Activated CD8-positive, alpha-beta memory T cell treated with anti-CD3 and anti-CD28 coated beads for 24 hours (primary cell): ENCODE data around the gene TET1.
"Not testable (repeated sequence)": the region's sequence is repeated elsewhere in the genome, so short reads cannot be mapped to it uniquely, and the experiment has no call there.

Experiments used
- DNase-seq: peaks from one replicate; pipeline ENCODE4 v3.0.0-alpha.2; 2020

Gene TET1

DNA sequence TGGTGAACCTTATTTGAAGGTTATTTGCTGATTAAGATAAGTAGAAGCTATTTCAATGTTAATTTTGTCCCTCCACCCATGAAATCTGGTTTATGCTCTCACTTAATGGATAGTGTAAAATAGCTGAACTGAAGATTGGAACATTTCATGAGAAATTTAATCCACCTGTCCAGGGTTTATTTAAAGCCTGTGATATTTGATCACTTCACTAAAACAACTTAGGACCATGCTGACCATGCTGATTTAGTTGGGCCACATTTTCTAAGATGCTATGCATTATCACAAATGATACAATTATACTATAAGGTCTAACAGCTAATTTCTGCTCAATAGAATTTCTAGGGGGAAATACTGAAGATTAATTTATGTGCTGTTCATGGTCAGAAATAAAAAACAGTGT lies 53.8 kb downstream of the TET1 start:
- DNase-seq = not testable (repeated sequence)

DNA sequence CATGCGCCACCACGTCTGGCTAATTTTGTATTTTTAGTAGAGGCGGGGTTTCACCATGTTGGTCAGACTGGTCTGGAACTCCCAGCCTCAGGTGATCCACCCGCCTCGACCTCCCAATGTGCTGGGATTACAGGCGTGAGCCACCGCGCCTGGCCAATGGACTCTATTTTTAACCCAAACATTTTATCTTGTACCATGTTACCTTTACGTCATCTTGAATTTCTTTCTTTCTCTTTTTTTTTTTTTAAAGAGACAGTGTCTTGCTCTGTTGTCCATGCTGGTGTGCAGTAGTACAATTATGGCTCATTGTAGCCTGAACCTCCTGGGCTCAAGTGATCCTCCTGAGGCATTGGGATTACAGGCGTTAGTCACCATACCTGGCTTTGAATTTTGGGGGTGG lies 57.6 kb downstream of the TET1 start:
- DNase-seq = not testable (repeated sequence)

DNA sequence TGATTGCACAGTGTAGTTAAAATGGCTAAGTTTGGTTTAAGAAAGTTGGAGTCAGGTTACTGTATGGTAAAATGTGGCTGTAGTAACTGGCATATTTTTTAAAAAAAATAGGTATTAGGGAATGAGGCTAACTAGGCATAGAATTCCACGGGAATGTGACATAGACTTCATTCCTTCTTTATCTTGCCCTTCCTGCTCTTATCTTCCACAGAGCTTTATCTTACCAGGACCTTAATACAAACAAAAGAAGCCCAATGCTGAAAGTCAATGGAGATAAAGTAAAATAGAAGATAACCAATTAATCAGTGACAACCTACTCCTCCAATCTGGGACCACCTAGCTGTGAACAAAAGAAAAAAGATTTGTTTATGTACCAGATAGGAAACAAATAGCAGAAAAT lies 58.1 kb downstream of the TET1 start:
- DNase-seq = no peak

DNA sequence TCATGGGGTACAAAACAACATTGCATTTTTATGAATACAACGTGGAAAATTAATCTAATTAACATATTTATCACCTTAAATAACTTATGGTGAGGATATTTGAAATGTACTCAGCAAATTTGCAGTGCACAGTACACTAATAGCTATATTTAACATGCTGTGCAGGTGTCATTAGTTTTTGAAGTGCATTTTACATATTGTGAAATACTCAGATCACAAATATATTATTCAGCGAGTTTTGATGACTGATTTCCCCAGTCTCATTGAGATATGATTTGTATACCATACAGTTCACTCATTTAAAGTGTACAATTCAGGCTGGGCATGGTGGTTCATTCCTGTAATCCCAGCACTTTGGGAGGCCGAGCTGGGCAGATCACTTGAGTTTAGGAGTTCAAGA lies 59.5 kb downstream of the TET1 start:
- DNase-seq = no peak

DNA sequence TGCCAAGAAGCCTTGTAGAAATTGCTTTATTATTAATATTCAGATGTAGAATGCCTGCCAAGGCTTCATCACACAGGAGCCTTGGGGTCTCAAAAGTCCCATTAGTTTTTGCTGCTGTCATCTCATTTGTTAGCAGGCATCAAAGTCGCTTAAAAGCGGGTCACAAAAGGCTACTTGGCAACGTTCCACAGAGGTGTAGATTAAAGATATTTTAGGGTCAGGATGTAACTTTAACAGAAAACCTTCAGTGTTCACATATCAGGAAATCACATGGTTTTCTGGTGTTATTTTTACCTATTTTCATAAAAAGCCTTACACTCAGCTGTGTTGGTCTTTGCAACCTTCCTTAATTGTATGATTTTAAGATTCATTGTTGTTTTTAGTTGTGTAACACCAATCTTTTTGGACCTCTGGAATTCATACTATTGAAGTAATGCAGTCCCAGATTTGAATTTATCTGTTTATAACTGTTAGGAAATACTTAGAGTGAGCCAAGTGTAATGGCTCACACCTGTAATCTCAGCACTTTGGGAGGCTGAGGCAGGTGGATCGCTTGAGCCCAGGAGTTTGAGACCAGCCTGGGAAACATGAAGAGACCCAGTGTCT lies 65.3 kb downstream of the TET1 start:
- DNase-seq = no peak

DNA sequence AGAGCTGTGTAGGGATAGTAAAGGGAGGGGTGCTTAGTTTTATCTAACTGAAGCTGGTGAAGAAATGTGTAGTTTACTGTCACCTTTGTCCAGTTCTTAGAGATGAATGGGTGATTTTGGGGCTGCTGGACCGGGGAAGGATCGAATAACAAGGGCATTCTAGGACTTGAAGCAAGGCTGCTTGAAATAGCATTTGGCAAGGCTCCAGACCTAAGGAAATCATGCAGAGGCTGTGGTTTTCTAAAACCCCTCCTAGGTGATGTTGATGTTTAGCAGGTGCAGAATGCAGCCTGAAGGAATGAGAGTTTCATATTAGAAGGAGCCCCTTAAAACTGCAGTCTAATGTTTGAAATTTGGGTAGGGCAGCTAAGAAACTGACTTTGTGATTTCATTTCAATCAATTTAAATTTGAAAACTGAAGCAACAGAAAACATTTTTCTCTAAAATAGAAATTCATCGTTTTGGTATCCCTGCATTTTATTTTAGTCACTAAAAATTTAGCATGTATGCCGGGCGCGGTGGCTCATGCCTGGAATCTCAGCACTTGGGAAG lies 68.5 kb downstream of the TET1 start:
- DNase-seq = no peak

DNA sequence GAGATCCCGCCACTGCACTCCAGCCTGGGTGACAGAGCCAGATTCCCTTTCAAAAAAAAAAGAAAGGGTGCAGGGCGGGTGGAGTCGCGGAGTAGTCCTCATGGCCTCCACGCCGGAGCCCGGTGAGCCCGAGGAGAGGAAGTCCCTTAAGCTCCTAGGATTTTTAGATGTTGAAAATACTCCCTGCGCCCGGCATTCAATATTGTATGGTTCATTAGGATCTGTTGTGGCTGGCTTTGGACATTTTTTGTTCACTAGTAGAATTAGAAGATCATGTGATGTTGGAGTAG lies 72.1 kb downstream of the TET1 start:
- not testable (repeated sequence) for DNase-seq

DNA sequence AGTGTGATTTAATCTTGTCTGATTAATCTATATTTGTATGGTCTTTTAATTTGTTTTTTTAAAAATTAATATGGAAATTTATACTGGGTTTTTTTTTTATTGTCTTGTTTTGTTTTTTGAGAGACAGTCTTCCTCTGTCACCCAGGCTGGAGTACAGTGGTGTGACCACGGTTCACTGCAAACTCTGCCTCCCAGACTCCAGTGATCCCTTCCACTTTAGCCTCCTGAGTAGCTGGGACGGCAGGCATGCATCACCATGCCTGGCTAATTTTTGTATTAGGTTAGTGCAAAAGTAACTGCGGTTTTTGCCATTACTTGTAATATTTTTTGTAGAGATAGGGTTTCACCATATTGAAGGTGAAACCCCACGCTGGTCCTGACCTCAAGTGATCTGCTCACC lies 73.1 kb downstream of the TET1 start:
- no peak for DNase-seq

DNA sequence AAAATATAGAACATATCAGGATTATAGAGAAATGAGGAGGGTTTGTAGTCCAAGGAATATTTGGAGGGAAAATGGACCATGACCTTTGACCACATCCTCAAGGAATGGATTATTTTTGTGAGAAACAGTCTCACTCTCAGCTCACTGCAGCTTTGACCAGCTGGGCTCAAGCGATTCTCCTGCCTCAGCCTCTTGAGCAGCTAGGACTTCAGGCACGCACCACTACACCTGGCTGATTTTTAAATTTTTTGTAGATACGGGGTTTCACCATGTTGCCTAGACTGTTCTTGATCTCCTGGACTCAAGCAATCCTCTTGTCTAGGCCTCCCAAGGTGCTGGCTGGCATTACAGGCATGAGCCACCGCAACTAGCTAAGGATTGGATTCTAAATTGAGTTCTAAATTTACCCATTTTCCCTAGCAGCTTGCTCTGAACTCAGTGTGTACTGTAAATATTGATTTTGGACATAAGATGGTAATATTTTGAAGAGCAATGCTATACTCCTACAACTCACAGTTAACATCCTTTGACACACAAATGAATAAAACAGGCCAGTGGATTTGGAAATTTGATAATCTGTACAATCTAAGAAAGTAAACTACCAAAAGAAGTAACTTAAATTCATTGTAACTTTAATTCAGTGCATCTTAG lies 73.8 kb downstream of the TET1 start:
- DNase-seq = no peak

DNA sequence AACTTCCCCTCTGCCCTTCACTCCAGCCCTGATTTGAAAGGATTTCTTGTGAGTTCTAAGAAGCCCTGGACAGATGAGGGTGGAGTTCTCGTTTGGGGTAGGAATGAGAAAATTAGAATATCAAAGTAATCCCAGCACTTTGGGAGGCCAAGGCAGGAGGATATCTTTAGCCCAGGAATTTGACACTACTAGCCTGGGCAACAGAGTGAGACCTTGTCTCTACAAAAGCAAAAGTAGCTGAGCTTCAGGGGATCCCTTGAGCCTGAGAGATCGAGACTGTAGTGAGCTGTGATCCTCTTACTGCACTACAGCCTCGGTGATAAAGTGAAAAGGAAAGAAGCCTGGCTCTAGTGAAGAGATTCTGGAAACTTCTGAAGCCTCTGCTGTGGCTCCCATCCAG lies 76.2 kb downstream of the TET1 start:
- DNase-seq = no peak

DNA sequence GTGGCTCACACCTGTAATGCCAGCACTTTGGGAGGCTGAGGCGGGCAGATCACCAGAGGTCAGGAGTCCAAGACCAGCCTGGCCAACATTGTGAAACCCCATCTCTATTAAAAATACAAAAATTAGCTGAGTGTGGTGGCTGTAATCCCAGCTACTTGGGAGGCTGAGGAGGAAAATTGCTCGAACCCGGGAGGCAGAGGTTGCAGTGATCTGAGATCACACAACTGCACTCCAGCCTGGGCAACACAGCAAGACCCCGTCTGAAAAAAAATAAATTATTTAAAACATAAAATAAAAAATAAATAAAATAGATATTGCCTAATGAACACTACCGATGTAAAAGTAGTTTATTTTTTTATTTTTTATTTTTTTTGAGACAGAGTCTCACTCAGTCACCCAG lies 83.4 kb downstream of the TET1 start:
- DNase-seq = not testable (repeated sequence)

DNA sequence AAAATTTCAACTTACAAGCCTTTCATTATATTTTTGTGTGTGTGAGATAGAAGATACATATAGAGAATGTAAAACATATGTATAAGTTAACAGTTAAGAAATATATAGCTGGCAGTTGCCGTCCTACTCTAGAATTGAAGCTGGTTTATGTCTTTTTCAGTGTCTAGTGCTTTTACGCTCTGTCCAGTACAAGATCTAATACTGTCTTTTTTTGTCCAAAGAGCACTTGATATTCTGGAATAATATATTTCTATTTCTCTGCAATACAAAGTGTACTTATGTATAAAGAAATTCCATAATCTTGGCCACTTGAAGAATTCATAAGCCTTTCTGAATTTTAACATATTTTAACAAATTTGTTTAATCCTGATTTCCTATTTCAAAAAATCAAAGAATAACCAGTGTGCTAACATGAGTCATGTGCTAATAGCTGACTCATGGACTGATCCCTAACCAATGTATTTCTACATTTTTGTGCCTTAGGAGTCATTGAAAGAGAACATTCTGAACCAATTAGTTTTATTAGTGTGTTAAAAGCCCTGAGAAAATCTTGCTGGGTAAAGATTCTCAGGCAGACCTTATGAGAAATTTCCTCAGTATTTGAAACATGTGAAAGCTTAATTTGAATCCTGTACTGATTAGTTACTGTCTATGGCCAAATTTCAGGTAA lies 87.7 kb downstream of the TET1 start:
- DNase-seq = no peak

DNA sequence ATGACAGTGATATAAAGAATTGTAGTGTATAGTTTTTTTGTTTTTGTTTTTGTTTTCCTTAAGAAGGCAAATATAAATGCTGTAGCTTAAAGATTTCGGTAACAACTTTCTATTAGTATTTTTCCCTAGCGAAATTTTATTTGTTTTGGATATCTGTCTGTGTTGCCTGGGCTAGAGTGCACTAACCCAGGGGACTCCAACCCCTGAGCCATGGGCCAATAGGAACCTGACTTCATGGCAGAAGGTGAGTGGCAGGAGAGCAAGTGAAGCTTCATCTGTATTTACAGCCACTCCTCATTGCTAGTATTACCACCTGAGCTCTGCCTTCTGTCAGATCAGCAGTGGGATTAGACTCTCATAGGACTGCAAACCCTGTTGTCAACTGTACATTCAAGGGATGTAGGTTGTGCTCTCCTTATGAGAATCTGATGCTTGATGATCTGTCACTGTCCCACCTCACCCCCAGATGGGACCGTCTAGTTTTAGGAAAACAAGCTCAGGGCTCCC lies 95.5 kb downstream of the TET1 start:
- no peak for DNase-seq

DNA sequence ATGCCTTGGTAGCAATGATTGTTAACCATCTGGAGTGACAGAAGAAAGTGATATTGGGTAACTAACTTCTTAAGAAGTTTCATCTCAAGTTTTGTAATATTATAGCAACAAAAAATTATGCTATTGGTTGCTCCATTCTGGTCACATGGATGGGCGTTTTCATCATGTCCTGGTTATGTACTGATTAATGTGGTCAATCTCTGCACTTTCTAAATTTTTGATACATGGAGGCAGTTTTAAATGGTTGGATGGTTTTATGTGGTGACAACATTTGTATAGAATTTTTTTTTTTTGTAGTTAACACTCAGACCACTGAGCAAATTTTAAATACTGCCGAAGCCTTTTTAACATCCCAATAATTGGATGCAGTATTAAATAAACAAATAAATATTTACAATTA lies 105.7 kb downstream of the TET1 start:
- DNase-seq = no peak

DNA sequence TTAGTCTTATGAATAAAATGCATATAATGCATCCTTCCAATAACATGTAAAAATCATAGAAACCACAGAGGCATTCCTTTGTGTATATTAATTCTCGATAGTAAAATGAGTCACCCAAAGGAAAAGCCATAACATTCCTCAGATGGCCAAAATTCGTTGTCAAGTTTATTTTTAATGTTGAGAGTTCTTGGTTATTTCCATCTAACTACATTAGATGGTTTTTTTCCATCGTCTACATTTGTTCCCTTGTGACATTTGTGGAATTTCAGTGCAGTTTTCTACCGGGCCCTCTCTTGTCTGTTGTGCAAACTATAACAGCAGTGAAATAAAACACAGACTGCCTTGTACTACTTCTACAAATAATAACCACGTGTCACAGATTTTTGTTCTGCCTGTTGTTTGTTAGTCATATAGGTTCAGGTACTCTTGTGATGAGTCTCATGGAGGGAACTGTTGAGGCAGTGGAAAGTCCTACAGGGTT lies 106.2 kb downstream of the TET1 start:
- DNase-seq = no peak

DNA sequence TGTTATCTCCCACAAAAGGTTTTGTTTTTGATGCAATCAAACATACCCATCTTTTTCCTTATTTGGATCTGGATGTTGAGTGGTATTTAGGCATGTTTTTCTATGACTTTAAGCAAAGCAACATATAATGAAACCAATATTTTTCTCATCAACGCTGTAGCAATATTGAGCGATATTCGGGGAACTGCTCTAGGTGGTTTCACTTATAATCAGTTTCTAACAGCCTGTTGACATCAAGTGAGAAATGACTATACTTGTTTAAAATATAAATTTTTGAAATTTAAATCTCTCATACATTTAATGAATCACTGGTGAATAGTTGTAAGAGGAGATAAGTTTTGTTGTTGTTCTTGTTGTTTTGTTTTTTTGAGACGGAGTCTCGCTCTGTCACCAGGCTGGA lies 108.1 kb downstream of the TET1 start:
- no peak for DNase-seq

DNA sequence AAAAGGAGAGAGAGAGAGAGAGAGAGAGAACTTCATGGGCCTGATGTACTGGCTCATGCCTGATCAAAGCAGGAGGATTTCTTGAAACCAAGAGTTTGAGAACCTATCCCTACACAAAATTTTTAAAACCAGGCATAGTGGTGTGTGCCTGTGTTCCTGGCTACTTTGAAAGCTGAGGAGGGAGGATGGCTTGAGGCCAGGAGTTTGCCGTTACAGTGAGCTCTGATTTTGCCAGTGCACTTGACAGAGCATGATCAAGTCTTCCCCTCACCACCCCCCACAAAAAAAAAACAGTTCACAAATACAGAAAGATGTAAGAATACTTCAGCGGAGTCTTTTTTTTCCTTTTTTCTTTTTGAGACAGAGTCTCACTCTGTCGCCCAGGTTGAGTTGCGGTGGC lies 108.8 kb downstream of the TET1 start:
- DNase-seq = no peak

DNA sequence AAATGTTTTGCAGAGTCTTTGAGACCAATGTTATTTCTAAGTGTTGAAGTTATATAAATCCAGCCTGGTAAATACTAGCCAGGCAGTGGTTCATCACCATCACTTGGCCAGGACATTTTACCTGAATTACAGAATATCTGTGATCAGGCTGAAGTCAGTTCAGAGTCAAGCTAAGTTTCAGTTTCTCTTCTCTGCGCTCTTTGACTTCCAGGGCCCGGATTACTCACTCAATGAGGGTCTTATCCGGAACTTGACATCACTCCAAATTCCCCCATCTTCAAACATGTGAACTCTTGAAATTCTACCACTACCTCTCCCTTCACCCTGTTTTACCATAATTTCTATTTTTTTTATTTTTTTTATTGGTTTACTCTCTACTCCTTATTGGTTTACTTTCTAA lies 124.3 kb downstream of the TET1 start:
- no peak for DNase-seq

DNA sequence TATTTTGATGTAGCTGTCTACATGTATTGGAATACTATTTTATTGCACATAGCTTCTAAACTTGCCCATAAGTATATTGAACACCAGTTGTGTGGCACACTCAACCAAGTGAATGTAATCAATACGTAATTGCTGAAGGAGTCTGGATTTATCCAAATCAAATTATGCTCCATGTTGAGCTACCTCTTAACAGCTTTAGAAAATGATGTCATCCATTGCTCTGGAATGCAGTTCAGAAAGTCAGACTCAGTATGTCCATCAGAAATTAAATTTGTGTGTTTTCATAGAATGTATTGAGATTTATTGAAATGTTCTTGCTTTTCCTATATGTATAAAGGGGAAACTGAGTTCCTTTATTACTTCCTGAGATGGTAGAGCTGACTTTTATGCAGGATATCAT lies 135.9 kb downstream of the TET1 start:
- DNase-seq = no peak

DNA sequence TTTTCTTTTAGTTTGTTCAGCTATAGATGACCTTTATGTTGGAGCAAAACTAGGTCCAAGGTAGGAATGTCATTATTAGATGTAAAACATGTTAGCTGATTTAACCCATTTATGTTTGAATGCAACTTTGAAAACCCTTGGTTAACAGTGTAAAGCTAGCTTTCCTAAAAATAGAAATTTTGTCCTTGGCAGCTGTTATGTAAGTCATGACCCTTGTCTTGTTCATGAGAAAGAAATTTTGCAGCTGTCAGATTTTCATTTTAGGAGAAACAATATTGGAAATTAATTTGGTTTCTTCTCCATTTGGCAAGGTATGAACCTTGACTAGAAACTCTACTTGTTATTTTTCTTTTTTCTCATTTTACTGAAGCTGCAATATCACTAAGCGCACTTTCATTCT lies 137.0 kb downstream of the TET1 start:
- no peak for DNase-seq

DNA sequence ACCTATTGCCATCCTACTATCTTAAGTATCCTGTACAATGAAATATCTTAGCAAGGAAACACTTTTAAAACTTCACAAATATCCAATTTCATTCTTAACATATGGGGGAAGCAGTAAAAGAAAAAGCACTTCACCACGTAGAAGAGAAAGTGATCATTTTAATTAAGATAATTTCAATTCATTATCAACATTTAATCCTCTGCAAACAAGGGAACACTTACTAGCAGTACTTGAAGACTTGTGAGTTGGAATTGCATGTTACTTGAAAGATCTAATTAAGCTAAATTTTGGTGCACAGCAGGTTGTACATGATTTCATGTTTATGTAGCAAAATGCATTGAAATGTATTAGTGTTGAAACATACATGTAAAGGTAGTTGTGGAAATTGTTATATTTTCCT lies 140.1 kb downstream of the TET1 start:
- no peak for DNase-seq

DNA sequence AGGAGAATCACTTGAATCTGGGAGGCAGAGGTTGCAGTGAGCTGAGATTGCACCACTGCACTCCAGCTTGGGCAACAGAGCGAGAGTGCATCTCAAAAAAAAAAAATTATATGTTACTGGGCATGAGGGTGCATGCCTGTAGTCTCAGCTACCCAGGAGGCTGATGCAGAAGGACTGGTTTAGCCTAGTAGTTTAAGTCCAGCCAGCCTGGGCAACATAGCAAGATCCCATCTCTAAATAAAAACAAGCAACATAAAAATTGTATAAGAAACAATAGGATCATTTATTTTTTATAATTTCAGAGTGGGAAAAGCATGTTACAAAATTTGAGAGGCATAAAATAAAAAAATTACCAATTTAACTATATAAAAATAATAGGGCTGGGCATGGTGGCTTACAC lies 145.4 kb downstream of the TET1 start:
- DNase-seq = no peak

DNA sequence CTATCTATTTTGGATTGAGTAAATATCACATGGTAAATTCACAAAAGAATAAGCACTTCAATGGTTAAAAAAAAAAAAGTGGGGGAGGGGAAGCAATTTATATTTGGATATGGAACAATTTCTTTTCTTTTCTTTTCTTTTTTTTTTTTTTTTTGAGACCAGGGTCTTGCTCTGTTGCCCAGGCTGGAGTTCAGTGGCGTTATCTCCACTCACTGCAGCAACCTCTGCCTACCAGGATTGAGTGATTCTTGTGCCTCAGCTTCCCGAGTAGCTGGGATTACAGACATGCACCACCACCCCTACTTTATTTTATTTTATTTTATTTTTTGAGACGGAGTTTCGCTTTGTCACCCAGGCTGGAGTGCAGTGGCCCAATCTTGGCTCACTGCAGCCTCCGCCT lies 148.8 kb downstream of the TET1 start:
- DNase-seq = not testable (repeated sequence)

DNA sequence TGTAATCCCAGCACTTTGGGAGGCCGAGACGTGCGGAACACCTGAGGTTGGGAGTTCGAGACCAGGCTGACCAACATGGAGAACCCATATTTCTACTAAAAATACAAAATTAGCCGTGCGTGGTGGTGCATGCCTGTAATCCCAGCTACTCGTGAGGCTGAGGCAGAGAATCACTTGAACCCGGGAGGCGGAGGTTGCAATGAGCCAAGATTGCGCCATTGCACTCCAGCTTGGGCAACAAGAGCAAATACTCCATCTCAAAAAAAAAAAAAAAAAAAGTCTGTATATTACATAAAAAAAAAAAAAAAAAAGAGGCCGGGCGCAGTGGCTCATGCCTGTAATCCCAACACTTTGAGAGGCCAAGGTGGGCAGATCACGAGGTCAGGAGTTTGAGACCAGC lies 152.9 kb downstream of the TET1 start:
- DNase-seq = not testable (repeated sequence)
